GM19468 (cell line): ENCODE results near the gene PHLPP1.

ENCODE experiments used
- ATAC-seq: cut with Tn5 transposase; IDR thresholded peaks from one replicate; pipeline ENCODE4 v1.9.1; 2021; ENCODE audit warnings: mild to moderate bottlenecking, moderate library complexity, moderate number of reproducible peaks; ENCODE audit not compliant: unreplicated experiment; ENCODE audit errors: extremely low read depth

Gene PHLPP1

DNA sequence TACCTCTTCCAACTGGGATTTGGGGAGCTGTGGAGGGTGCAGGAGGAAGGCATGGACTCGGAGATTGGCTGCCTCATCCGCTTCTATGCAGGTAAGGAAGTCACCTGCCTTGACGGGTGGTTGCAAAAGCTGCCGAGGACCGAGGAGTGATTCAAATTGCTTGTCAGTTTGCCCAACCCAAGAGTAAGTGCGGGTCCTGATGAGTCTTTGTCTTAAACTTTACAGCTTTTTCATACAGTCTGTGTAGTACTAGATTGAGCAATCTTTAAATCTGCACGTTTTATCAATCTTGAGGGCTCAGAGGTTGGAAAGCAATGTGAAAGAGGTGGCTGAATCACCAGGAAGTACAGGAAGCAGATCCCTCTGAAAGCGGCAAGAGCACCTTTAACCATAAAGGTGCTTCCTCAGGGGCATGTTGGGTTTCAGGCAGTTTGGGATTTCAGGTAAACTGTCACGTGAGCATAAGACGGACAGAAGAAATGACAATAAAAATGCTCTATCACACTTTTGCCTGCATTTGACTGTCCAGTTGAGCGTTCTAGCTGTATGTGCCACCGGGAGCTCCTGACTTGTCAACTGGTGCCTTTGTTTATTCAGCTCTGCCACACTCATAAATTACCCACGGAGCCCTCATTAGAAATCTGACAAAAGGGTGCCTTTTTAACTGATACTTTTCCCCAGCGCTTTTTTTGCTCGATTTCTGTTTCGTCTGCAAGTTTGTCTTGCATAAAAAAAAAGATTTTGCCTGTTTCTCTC lies 2.0 kb downstream of the PHLPP1 start:
- no peak for ATAC-seq

DNA sequence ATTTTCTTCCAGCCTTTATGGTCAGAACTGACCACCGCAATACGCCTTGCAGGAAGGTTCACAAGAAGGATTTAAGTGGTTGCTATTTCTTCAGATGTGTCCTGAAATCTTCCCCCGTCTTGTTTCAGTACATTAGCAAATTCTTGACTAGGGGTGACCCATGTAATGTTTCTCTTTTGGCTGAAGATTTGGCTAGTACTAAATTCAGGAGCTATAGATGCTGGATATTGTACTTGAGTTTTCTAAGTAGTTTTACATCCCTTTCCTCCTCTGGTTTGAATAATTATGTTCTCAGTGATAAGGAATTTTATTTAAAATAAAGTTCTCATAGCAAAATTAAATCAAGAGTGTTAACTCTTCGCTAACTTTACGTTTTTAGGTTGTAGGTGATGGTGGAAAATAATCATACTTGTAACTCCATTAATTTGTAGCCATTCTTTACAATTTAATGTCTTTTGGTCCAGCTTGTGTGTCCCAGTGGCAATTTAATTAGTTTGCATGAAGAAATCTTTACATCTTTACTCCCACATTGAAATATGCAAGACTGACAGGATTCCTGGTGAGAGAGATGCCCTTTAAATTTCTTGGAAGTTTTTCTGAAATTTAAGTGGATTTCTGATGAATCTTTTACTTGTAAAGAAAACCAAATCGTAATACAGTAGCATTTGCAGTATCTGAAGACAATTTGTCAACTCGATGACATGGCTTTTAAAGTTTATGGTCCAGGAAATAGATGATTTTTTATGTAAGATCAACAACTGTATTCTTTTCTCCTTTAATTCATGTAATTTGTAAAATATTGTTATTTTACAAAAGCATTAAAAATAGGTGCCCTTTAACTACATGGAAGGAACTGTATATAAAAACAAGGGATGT lies 2.8 kb downstream of the PHLPP1 start:
- no peak for ATAC-seq

DNA sequence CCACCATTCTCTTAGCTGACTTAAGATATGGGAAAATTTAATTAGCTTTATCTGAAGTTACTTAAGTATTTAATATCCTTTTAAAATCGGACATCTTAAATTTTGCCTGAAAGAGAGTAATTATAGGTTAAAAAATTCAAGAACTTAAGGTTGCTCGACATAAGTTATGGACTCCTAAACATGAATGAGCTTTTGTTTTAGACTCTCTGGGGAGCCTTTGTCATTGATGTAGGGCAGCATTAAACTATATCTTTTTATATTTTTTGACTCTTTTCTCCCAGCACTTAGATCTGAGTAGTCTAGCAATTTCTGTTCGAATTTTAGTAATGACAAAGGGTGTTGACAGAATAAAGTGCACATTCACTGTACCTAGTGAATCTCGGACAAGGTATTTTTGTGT lies 4.7 kb downstream of the PHLPP1 start:
- no peak for ATAC-seq

DNA sequence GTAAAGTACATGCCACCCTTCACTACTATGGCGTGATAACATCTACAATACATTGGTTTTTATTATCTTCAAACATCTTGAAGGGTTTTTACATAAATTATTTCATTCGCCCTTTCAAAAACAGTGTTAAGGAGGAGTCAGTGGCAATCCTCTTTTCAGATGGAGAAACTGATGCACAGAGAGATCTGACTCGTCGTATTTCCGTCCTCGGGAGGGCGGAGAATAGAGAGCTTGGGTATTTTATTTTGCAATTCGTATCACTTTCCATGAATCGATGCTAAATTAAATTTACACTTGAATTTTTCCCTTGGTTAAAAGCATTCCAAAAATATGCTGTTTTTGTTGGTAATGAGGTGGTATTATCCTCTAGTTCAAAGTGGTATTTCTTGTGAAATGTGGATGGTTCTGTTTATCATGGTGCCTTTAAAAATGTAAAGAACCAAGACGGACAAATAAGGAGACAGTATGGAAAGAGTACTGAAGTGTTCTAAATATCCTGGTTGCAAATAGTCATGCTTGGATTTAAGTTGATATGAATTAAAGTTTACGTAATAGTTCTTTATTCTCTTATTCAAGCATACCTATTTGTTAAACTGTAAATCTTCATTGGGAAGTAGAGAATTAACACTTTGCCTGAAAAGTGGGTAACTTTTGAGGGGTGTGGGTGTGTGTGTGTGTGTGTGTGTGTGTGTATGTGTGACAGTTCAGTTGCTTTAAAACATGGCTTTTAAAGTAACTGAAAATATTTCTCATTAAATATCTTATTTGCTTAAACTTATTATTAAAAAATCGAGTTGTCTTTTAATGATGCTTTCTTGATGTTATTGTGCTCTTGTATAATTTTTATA lies 5.6 kb downstream of the PHLPP1 start:
- no peak for ATAC-seq

DNA sequence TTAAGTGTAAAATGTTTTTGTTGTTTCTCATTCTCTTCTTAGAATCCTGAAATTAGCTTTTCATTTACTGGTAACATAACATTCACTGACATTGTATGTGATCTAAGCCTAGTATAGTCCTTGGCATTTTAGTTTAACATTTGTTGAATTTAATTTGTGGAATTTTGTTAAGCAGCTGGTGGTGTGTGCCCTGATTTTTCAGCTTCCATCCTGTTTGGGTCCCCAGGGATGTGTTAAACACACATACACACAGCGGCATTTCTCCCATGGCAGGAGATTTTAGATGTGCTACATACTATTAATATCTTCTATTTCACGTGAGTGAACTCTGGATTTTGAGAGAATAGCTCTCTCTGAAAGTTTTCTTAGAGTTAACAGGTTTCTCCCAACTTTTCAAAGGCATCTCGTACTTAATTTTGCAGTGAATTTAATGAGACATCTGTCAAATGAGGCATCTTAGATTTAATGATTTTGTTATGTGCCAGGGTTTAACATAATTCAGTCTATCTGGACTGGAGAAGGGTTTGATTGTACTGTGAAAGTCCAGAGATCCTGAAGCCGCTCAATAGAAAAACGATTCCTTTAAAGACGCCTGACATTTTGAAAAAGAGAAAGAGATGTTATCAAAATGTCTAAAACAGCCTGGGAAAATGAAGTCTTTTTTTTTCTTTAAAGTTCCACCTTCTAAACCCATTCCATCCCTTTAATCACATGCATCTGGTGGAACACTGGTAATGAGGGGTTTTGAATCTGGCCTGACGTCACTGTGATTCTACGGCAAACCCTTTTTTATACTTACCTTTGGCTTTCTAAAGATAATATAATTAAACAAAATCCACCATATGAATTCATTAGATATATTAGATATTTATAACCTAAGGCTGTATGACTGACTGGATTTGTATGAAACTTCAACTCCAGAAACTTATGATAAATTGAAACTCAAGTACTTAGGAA lies 6.8 kb downstream of the PHLPP1 start:
- no peak for ATAC-seq

DNA sequence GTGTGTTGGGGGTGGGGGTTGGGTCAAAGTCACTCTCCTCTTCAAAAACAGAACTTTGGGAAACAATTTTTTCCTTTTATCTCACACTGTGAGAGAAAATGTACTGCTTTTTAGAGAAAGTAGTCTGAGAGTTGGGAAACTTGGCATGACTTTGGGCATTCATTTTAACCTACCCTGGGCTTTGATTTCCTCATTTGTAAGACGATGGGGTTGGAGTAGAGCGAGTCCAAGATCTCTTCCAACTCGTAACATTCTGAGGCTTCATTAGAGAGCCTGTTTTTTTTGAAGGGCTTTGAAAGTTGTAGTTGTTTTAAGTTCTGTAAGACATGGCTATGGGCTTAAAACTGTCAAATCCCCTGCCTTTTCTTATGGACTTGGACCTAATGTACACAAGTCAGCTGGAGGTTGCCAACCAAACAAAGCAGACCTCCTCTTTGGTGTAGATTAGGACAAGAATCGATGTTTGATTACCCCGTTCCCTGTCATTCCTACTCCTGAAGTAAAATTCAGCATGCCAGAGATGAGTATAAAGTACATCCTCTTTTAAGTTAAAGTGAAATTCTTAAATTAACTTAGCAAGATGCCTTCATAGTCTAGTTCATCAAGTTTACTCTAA lies 8.4 kb downstream of the PHLPP1 start:
- no peak for ATAC-seq

DNA sequence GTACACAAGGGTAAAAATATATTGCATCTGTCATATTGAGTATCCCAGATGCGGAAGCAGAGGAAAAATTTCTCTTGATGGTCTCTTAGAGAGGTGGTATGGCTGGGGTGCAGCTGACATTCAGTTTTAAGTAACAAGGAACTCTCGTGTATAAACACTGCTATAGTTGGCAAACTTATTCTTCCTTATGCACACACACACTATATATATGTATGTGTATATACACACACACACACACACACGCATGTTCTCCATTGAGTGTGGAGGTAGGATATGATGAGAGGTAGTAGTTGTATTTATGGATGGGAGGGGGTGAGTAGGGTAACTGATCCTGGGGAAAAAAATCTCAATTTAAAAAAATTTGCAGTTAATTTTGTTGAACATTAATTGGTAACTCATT lies 10.6 kb downstream of the PHLPP1 start:
- ATAC-seq, result no peak

DNA sequence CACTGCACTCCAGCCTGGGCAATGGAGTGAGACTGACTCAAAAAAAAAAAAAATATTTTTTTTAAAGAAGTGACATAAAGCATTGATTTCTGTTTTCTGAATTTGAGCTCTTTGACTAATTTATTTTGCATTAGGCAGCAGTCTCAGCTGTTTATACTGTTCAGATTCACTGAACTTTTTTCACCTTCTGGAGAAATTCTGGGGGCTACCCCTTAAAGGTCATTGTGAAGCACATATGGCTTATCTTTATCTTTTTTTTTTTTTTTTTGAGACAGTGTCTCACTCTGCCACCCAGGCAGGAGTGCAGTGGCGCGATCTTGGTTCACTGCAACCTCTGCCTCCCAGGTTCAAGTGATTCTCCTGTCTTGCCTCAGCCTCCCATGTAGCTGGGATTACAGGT lies 12.9 kb downstream of the PHLPP1 start:
- no peak for ATAC-seq

DNA sequence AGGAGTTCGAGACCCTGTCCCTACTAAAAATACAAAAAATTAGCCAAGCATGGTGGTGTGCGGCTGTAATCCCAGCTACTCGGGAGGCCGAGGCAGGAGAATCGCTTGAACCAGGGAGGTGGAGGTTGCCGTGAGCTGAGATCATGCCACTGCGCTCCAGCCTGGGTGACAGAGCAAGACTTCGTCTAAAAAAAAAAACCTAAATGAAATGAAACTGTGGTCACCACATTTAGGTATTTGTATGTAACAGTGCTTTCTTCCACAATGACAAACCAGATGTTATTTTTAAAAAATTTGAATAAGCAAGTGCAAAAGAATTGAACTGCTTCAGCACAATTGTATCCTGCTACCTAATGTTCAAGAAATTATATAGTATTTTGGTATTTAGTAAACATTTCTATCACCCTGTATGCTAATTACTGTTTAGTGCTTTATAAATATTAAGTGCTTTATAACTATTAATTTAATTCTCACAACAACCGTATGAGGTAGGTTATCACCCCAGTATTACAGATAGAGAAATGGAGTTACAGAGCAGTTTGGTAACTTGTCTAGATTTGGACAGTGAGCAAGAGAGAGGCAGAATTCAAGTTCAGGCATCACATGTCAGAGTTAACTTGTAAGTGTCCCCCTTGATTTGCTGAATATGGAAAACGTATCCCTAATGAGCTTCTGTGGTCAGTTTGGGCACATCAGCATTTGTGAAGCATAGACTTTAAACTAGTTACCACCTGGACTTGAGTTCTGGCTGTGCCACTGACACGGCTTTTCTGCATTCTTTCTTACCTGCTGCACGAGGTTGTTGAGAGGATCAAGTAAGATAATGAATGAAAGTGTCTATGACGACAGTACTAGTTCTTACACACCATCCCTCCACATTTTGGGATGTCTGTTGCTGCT lies 14.4 kb downstream of the PHLPP1 start:
- peak; percentile 79 for ATAC-seq

DNA sequence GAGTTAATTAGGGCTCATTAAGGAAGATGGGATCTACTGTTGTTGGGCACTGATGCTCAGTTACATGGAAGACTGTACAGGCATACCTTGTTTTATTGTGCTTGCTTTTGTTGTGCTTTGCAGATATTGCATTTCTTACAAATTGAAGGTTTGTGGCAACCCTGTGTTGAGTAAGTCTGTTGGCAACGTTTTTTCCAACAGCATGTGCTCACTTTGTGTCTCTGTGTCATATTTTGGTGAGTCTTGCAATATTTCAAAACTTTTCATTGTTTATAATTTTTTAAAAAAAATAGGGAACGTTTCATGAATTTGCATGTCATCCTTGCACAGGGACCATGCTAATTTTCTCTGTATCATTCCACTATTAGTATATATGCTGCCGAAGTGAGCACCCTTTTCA lies 15.6 kb downstream of the PHLPP1 start:
- no peak for ATAC-seq

DNA sequence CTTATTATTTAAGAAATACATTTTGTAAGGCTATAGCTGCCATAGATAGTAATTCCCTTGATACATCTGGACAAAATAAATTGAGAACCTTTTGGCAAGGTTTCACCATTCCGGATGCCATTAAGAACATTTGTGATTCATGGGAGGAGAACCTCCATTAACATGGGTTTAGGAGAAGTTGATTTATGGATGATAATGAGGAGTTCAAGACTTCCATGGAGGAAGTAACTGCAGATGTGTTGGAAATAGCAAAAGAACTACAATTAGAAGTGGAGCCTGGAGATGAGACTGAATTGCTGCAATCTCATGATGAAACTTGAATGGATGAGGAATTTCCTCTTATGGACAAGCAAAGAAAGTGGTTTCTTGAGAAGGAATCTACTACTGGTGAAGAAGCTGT lies 17.3 kb downstream of the PHLPP1 start:
- ATAC-seq, result no peak

DNA sequence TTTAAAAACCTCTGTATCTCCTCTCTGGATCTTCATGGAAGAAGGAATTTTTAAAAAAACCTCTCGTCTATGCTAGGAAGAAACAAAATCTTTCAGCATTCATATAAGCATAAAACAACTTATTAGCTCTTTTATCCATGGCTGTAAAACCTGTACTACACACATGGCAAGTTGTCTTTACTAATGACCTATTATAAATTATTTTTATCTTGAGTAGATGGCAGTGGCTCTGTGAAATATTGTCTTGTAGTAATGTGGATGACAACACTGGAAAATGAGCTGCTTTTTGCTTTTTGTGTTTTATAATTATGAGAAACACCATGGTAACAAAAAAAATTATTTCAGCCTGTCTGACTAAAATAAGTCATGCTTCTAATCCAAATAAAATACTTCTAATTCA lies 18.9 kb downstream of the PHLPP1 start:
- no peak for ATAC-seq

DNA sequence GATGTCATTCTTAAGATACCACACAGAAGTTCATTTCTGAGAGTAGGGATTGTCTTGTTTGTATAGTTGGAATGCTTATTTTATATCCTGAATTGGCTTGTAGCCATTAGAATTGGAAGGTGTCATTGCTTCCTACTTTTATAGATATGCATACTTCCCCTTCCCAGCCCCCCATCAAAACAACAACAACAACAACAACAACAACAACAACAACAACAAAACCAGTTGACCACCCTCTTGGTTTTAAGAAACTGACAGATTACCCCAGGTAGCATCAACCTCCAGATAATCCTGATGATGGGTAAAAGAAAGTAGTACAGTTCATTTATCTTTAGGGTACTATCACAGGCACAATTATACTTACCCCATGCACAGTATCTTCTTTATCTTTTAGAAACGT lies 20.0 kb downstream of the PHLPP1 start:
- ATAC-seq, result no peak

DNA sequence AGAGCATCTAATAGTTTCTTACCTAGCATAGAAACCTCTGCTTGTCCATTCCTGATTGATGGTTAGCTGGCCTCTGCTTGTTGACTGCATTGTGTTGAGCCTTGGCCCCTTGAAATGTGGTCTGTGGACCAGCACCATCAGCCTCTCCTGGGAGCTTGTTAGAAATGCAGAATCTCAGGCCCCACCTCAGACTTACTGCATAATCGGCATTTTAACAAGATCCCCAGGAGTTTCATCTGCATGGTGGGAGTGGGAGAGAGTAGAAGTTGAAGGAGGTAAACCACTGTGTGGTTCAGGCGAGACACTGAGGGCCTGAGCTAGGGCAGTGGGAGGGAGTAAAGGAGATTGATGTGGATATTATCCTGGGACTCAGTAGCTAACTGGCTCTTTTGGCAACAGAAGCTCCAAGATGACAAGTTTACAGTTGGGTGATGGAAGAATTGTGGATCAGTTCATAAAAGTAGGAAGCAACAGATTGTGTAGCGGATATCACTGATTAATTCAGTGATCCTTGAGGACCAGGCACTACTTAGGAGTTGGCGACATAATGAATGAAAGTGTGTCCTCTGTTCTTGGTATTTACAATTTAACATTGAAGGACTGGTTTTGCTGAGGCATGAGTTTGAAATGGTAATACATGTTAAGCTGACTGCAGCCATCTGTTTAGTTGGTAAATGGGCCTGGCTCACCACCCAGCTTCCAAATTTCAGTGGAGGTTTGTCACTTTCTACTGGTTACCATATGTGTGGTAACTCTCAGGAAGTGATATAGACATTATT lies 20.9 kb downstream of the PHLPP1 start:
- ATAC-seq, result no peak

DNA sequence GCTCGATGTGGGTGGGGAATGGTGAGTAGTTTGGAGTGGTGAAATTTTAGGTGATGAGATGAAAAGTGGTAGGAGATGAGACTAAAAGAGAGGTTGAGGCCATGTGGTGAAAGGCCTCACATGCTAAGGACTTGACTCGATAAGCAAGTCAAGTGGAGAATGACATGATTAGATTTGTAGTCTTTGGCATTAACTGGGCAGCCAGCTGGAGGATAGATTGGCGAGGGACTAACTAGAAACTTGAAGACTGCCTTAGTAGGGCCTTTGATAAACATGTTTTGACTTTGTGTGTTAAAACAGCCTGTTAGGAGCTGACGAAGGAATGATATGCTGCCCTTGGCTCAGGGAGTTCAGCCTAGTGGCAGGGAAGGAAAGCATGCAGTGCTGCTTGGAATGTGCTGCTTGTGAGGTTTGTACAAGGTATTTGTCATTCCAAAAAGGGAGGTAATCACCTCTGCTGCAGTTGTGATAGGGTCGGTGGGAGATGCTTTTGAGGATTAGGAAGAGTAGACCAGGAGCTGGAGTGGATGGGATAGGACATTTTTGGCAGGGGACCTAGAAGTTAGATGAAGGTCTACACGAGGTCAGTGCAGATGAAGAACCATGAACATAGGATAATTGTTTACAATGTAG lies 22.0 kb downstream of the PHLPP1 start:
- no peak for ATAC-seq

DNA sequence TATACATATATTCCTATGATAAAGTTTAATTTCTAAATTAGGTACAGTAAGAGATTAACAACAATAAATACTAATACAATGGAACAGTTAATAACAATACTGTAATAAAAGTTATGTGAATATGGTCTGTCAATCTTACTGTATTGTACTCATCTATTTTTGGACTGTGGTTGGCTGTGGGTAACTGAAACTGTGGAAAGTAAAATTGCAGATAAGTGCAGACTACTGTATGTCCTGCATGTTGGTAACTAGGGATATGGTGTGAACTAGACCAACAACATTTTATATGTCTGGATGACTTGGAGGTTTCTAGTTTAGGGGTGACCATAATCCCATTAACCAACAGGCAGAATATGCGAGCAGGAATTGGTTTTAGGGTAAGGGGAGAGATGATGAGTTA lies 23.3 kb downstream of the PHLPP1 start:
- ATAC-seq, result no peak

DNA sequence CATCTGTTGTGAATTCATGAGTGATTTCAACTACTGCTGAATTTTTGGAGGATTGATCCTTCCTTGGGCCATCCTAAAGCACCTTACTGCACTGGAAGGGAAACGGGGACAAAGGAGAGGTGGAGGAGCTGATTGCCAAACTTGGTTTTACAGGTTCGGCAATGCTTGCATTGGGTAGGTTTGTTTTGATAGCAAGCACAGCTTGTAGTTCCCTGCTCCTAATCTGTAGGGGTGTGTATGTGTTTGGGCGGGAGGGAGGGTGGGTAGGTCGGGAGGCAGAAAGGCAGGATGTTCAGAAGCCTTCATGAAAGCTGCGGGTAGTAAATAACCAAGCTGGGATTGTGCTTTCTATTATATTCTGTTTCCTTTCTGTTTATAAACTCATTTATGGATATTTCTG lies 24.6 kb downstream of the PHLPP1 start:
- no peak for ATAC-seq
